NCI-H82 treated with DMSO at 0.1 percent for 48 hours (cell line): ENCODE data around the gene PWWP2B.
"Not testable (repeated sequence)": the region's sequence is repeated elsewhere in the genome, so short reads cannot be mapped to it uniquely, and the experiment has no call there.

Experiments used
- DNase-seq: peaks from one replicate; lab custom pipeline; 2025; ENCODE audit not compliant: unreplicated experiment; lab: John Stamatoyannopoulos, UW

The PWWP2B gene

DNA sequence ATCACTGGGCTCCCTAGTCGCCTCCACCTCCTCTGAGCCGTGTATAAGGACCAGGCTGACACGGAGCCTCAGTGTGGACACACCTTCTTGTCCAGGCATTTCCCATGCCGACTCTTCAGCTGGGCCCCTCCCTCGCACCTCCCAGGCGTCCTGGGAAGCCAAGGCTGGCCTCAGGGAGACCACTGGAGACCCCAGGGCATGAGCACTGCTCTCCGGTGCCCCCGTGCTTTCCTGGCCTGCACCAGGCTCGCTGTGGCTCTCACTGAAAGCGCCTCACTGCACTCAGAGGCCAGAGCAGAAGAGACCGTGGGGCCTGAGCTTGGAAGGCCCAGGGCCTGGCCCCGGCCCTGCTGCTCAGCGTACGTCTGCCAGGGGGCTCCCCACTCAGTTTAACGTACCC is 33.6 kb upstream of the PWWP2B start:
- no peak for DNase-seq

DNA sequence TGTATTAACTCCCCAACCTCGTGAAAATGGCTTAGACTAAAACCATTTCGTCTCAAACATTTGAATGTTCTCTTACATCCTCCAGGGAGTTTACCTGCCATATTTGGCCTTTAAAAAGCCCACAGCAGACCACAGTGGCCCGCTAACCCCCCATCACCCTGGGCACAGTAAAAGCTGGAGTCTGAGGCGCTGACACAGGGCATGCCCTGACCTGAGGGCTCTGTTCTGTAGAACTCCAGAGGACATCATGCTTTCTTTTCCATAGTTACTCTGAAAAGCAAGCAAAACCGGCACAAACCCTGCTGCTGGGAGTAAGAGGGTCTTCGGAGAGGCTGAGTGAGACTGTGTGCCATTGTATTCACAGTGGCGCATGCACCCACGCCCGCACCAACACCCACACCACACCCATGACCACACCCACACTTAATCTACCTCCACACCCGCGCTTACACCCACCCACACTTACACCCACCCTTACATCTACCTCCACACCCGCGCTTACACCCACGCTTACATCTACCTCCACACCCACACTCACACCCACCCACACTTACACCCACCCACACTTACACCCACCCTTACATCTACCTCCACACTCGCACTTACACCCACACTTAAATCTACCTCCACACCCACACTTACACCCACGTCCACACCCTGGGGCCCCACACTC is 32.9 kb upstream of the PWWP2B start:
- DNase-seq, result no peak

DNA sequence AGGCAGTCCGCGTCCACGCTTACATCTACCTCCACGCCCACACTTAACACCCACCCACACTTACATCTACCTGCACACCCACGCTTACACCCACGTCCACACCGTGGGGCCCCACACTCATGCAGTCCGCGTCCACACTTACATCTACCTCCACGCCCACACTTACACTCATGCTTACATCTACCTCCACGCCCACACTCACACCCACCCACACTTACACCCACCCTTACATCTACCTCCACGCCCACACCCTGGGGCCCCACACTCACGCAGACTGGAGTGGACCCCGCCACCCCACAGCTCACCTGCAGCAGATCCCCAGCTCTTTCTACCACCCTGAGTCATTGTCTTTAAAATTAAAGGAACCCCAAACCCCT is 32.4 kb upstream of the PWWP2B start:
- no peak for DNase-seq

DNA sequence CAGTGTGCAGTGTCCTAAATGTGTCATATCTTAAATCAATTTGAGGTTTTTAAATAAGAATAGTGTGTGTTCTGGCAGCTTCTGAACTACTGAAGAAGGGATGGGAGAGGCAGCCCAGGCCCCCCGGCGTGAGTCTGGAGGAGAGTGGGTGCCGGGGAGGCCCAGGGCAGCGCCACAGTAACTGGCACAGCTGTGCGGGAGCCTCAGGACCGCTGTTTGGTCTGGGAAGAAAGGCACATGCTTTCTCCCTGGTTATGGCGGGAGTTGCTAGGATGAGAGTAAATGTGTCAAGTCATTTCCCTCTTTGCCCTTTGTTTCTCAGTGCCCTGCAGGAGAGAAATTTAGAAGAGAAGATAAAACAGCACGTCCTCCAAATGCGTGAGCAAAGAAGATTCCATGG is 31.9 kb upstream of the PWWP2B start:
- no peak for DNase-seq

GRCh38 chr10:132366006-132366405 is 31.0 kb upstream of the PWWP2B start:
- DNase-seq, result no peak

GRCh38 chr10:132366499-132366898 is 30.5 kb upstream of the PWWP2B start:
- no peak for DNase-seq

- no peak for DNase-seq
These were observed 28.6 kb upstream of the PWWP2B start for GRCh38 chr10:132368391-132368790.

DNA sequence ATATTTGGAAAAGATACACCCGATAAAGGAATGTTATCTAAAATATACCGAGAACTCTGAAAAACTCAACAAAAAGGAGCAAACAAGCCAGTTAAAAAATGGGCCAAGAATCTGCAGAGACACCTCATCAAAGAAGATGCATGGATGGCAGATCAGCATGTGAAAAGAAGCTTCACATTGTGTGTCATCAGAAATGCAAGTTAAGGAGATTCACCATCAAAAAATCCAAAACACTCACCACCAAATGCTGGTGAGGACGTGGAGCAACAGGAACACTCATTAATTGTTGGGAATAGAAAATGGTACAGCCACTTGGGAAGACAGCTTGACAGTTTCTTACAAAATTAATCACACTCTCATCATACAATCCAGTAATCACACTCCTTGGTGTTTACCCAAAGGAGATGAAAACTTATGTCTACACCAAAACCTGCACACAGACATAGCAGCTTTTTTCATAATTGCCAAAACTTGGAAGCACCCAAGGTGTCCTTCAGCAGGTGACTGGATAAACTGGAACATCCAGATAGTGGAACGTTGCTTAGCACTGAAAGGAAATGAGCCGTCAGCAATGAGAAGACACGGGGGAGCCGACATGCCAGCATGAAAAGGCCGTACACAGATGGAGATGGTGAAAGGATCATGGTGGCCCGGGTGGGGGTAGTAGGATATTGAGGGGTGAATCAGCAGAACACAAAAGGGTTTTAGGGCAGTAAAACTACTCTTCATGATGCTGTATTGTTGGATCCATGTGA is 27.9 kb upstream of the PWWP2B start:
- no peak for DNase-seq

GRCh38 chr10:132369636-132370185 is 27.3 kb upstream of the PWWP2B start:
- DNase-seq, result no peak

GRCh38 chr10:132370426-132371340 is 26.3 kb upstream of the PWWP2B start:
- DNase-seq, result no peak

DNA sequence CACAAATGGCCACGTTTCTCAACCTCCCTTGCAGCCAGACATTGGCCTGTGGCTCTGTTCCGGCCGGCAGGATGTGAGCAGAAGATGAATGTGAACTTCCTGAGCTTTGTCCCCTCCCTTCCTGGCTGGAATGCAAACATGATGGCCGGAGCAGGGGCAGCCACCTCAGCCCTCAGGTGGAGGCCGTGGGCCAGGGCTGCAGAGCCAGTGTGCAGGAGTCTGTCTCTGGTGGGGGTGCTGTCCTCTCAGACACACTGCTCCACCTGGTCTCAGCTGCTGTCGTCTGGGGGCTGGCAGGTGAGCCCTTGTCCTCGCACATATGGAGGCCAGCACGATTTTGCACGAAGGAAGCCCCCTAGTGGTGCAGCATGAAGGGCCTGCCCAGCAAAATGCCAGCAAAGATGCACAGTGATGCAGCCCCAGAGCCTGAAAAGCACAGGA is 25.3 kb upstream of the PWWP2B start:
- DNase-seq, result no peak

DNA sequence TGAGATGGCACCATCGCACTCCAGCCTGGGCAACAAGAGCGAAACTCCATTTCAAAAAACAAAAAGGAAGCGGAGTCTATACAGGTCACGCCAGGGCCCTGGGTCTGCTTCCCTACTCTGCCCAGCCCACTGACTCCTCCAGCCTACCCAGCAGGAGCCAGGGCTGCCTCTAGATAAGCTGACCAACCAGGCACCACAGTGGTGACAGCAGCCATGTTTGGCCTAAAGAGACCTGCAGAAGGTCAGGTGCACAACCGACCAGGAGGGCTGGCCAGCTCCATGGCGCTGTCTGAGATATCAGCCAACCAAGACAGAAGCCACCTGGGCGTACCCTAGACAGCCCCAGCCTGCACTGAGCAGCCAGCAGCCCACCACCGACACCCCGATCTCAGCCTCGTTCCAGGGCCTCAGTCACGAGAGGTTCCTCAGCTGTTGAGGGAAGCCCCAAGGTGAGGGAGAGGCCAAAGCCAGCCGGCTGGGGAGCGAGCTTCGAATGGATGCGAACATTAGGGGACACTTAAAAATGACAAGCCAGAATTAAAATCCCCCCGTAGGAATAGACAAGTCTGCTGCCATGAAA is 24.4 kb upstream of the PWWP2B start:
- DNase-seq, result no peak

DNA sequence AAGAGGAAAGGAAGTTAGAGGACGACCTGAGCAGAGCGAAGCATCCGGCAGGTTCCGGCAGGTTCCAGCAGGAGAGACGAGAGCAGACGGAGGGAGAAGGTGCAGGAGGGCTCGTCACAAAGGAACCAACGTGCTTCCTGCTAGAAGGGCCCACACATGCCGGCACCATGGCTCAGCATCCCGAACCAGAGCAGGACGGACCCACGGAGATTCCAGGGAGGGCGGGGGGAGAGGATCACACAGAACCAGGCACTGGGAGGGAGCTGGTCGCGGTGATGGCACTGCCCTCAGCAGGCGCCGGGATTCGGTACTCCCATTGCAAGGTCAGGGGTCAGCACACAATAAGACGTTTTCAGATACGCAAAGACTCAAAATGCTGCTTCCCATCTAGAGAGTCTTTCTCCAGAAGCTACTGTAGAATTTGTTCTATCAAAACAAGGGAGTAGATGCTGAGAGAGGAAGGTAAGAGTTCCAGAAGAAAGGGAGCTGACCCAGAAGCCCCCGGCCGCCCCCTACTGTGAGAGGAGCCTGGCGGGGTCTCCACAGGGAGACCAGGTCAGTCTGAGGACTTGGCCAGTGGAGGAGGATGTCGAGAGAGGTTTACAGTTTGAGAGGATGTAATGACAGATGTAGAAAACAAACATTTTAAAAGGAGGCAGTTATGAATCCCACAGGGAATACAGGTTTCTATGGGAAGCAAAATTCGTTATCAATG is 23.6 kb upstream of the PWWP2B start:
- DNase-seq, result no peak

DNA sequence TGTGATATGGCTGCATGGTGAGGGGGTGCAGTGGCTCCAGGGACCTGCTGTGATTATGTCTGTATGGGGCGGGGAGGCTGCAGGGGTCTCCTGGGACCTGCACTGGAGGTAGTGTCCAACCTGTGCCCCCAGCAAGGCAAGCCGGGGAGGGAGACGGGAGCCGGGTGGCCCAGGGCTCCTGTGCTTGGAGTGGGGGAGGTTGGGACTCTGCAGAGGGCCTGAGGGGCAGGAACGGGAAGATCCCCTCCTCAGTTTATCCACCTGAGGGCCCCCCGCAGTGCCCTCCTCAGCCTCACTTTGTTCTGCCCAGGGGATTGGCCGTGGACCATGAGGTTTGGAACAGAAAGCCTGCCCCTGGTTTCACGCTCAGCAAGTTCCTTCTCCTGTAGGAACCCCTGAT is 22.8 kb upstream of the PWWP2B start:
- DNase-seq, result no peak

GRCh38 chr10:132374612-132375011 is 22.4 kb upstream of the PWWP2B start:
- DNase-seq, result no peak

DNA sequence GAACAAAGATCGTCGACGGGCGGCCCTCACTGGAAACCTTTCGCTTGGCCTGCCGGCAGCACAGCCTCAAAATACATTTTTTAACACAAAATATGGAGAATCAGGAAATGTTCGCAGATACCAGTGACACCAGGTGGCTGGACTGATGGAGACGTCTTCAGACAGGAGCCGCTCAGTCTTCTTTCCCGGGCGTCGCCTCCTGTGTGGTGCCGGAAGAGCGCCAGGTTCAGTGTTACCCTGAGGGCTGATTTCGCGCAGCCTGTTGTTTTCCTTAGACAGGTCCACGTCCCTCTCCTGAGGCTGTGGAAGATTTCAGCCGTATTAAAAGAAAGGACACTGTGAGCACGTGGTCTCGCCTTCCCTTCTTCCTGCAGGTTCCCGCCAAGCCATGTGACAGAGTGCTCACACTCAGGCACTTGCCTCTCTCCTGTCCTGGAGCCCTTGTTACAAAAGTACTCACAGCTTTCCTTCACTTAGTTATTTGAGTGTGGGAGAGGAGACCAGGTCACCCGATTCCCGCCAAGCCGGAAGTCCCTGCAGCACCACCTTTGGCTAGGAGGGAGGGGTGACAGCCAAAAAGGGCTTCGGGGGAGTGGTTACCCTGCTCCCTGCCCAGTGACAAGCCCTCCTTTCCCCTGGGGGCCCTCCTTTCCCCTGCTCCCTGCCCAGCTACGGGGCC is 21.7 kb upstream of the PWWP2B start:
- no peak for DNase-seq

DNA sequence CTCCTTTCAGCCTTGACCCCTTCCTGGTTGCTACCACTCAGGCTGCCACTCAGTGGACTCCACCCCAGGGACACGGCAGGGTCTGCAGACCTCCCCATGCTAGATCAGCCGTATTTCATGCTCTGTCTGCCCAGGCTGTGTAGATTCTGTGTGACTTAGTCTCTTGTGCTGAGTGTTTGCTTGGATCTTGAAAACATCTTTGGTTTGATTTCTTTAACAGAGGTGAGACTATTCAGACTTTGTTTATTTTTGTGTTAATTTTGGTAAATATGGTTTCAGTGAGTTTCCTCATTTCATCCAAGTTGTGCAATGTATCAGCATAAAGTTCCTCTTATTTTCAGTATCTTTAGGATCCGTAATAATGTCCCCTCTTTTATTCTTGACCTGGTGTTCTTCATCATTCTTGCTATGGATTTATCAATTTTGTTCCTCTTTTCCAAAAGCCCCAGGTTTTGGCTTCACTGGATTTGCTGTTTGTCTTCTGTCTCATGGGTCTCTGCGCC is 21.2 kb upstream of the PWWP2B start:
- DNase-seq, result no peak

GRCh38 chr10:132376394-132376851 is 20.6 kb upstream of the PWWP2B start:
- no peak for DNase-seq

GRCh38 chr10:132377326-132377725 is 19.7 kb upstream of the PWWP2B start:
- no peak for DNase-seq

DNA sequence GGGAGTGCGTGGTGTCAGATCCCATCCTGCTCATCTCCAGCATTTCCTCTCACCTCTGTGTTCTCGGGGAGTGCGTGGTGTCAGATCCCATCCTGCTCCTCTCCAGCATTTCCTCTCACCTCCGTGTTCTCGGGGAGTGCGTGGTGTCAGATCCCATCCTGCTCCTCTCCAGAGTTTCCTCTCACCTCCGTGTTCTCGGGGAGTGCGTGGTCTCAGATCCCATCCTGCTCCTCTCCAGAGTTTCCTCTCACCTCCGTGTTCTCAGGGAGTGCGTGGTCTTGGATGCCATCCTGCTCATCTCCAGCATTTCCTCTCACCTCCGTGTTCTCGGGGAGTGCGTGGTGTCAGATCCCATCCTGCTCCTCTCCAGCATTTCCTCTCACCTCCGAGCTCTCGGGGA is 18.0 kb upstream of the PWWP2B start:
- DNase-seq, result not testable (repeated sequence)
